Liver (tissue), 3 donors: ENCODE data around the gene ACOT11.

ENCODE experiments used
- ATF3 ChIP-seq: IDR thresholded peaks from 2 replicates; pipeline ENCODE4 v1.6.1; 2016; ENCODE audit warnings: antibody characterized with exemption
- CTCF ChIP-seq: fragments of 150-350 bp; IDR thresholded peaks from 2 replicates; pipeline ENCODE4 v1.5.1; 2017; ENCODE audit warnings: improper control_type of control experiment, low read depth, low read length; ENCODE audit not compliant: missing input control
- EGR1 ChIP-seq, 2 donors: IDR thresholded peaks; 2 replicates each; pipeline ENCODE4 v1.6.1; 2016 to 2018; ENCODE audit warnings: antibody characterized with exemption in 2 of 2, low read depth in 2 of 2
- GABPA ChIP-seq, 2 donors: IDR thresholded peaks in 1 of 2; conservative IDR thresholded peaks in 1 of 2; 2 replicates each; pipeline ENCODE4 v1.6.1; 2016; ENCODE audit warnings: antibody characterized with exemption in 2 of 2, mild to moderate bottlenecking in 1 of 2, moderate library complexity in 1 of 2
- JUND ChIP-seq, 2 donors: IDR thresholded peaks; 2 replicates each; pipeline ENCODE4 v1.6.1; 2016; ENCODE audit warnings: antibody characterized with exemption in 2 of 2
- MAX ChIP-seq: IDR thresholded peaks from 2 replicates; pipeline ENCODE4 v1.6.1; 2016; ENCODE audit warnings: antibody characterized with exemption
- NR2F2 ChIP-seq: IDR thresholded peaks from 2 replicates; pipeline ENCODE4 v1.6.1; 2016; ENCODE audit warnings: antibody characterized with exemption
- REST ChIP-seq: IDR thresholded peaks from 2 replicates; pipeline ENCODE4 v1.6.1; 2016; ENCODE audit warnings: antibody characterized with exemption, mild to moderate bottlenecking
- RXRA ChIP-seq, 2 donors: IDR thresholded peaks; 2 replicates each; pipeline ENCODE4 v1.6.1; 2017 to 2018; ENCODE audit warnings: antibody characterized with exemption in 2 of 2, mild to moderate bottlenecking in 1 of 2
- SP1 ChIP-seq: IDR thresholded peaks from 2 replicates; pipeline ENCODE4 v1.6.1; 2018; ENCODE audit warnings: antibody characterized with exemption, mild to moderate bottlenecking
- TAF1 ChIP-seq: conservative IDR thresholded peaks from 2 replicates; pipeline ENCODE4 v1.6.1; 2016; ENCODE audit warnings: antibody characterized with exemption, mild to moderate bottlenecking
- YY1 ChIP-seq: IDR thresholded peaks from 2 replicates; pipeline ENCODE4 v1.6.1; 2016; ENCODE audit warnings: antibody characterized with exemption, mild to moderate bottlenecking
- ZBTB33 ChIP-seq: IDR thresholded peaks from 2 replicates; pipeline ENCODE4 v1.6.1; 2016; ENCODE audit warnings: antibody characterized with exemption
- donor health status: healthy.
- donor health status: healthy.

GRCh38 chr1:54519709-54520108 lies 28.3 kb upstream of the ACOT11 start:
- TF ChIP-seq CTCF, result peak; percentile 13
- no peak for TF ChIP-seq ZBTB33
- no peak for TF ChIP-seq TAF1
- TF ChIP-seq YY1, result no peak
- no peak for TF ChIP-seq RXRA (IDR thresholded peaks at IDR 0.05)
- no peak for TF ChIP-seq ATF3
- no peak for TF ChIP-seq REST
- no peak for TF ChIP-seq SP1
- no peak for TF ChIP-seq MAX
- TF ChIP-seq GABPA (IDR thresholded peaks at IDR 0.05 in 1 of 2, conservative IDR thresholded peaks at IDR 0.05 in 1 of 2), result no peak
- TF ChIP-seq EGR1 (IDR thresholded peaks at IDR 0.05; ENCODE audit: low read depth in 2 of 2), result no peak
- TF ChIP-seq JUND (IDR thresholded peaks at IDR 0.05), result no peak
- no peak for TF ChIP-seq NR2F2
